Measurements from ENCODE around the gene KCNG4. TPM values are rescaled to one million over a fixed set of nuclear protein-coding genes. Genes with fewer than 3 reads are reported as not detected.

The KCNG4 gene
- total RNA-seq, 3 donors from 2014 or later (not counting 1 experiment from before 2014, with no cell fraction given) = not detected

DNA sequence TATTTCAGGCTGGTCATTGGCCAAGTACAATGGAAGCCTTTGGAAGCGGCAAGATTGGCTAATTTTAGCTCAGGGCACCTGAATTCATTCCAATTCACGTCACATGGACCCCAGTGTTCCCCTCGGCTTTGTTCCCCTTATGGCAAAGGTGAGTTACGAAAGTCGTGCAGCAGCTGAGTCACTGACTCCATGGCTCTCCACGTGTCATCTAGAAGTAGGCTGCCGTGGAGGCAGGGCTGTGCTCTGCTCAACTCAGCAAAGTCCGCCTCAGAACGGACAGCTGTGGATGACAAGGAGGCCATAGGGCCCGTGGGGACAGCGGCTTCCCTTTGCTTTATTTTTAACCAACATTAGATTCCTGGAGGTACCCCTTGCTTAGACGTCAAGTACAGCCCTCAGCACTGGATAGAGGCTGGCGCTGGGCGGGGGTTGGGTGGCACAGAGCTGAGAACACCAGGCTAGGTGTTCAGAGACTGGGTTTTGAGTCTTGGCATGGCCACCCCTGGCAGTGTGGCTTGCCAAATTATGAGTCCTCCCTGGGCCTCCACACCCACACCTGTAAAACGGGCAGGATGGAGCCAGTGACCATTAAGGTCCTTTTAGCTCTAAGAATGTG, 25.3 kb downstream of the KCNG4 start:
- Histone ChIP-seq H3K36me3 (ENCODE audit: control insufficient read depth, insufficient read depth, low read length) (no peaks in the 10 kb centered on the region), H3K4me3 (ENCODE audit: low read length) (no peak overlapping the region), H3K27ac (ENCODE audit: low read length) (no peak overlapping the region), H3K9me3 (ENCODE audit: control insufficient read depth, insufficient read depth, low read length) (no peaks in the 10 kb centered on the region), H3K4me1 (ENCODE audit: control insufficient read depth, insufficient read depth, low read length) (no peaks in the 10 kb centered on the region), H3K27me3 (ENCODE audit: control insufficient read depth, insufficient read depth, low read length) (no peaks in the 10 kb centered on the region)
- DNase-seq (no peak), ATAC-seq (no peak)
- Mint-ChIP-seq H3K36me3 (no peaks in the 10 kb centered on the region), H3K9me3 (no peaks in the 10 kb centered on the region), H3K27ac (no peak overlapping the region), H3K27me3 (ENCODE audit: low read depth in 2 of 2) (peaks cover 0 to 3% of the 10 kb centered on the region in 2 donors), H3K4me1 (no peaks in the 10 kb centered on the region), H3K4me3 (no peak overlapping the region)
- WGBS (ENCODE audit: insufficient coverage) = 79% methylated on average over 15 of the region's 15 CpGs
- no peak for TF ChIP-seq CTCF (IDR thresholded peaks at IDR 0.05)
- intact Hi-C loops (cut with micrococcal nuclease) = no loop called here

DNA sequence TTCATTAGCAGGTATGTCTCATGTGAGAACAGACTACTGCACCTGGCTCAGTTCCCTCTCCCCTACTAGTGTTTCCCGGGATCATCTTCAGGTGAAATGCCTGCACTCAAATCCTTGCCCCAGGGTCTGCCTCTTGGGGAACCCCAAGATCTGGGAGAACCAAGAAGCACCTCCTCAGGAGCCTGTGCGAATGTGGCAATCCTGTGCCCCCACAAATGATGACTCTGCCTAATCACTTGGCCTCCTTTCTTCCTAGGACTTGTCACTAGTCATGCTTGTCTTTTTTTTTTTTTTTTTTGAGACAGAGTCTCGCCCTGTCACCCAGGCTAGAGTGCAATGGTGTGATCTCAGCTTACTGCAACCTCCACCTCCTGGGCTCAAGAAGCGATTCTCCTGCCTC, 27.2 kb downstream of the KCNG4 start:
- Mint-ChIP-seq H3K9me3 (no peaks in the 10 kb centered on the region), H3K36me3 (no peaks in the 10 kb centered on the region), H3K27ac (no peak overlapping the region), H3K4me3 (no peak overlapping the region), H3K4me1 (no peaks in the 10 kb centered on the region), H3K27me3 (ENCODE audit: low read depth in 2 of 2) (peaks cover 0 to 3% of the 10 kb centered on the region in 2 donors)
- no peaks in the 10 kb centered on the region for H3K36me3 ChIP-seq (ENCODE audit: control insufficient read depth, insufficient read depth, low read length)
- H3K4me1 ChIP-seq (ENCODE audit: control insufficient read depth, insufficient read depth, low read length) = no peaks in the 10 kb centered on the region
- no peak for TF ChIP-seq CTCF (IDR thresholded peaks at IDR 0.05)
- no peak for ATAC-seq
- no peak for DNase-seq
- WGBS (ENCODE audit: insufficient coverage) = 86% methylated on average over 4 of the region's 4 CpGs
- no peaks in the 10 kb centered on the region for H3K9me3 ChIP-seq (ENCODE audit: control insufficient read depth, insufficient read depth, low read length)
- no peak overlapping the region for H3K27ac ChIP-seq (ENCODE audit: low read length)
- H3K4me3 ChIP-seq (ENCODE audit: low read length) = no peak overlapping the region
- intact Hi-C loops (cut with micrococcal nuclease) = no loop called here
- no peaks in the 10 kb centered on the region for H3K27me3 ChIP-seq (ENCODE audit: control insufficient read depth, insufficient read depth, low read length)

DNA sequence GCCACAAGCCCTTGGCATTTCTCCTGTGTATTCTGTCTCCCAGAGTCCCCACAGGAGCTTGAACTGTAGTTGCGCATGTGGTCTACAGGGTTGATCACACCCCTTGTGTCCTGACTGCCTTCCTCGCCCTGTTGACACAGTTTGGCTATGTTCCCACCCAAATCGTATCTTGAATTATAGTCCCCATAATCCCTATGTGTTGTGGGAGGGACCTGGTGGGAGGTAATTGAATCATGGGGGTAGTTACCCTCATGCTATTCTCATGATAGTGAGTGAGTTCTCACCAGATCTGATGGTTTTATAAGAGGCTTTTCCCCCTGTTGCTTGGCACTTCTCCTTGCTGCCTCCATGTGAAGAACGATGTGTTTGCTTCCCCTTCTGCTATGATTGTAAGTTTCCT, 27.7 kb downstream of the KCNG4 start:
- H3K4me3 ChIP-seq (ENCODE audit: low read length) = no peak overlapping the region
- WGBS (ENCODE audit: insufficient coverage) = 68% methylated on average over 4 of the region's 4 CpGs
- DNase-seq = no peak
- no peaks in the 10 kb centered on the region for H3K9me3 ChIP-seq (ENCODE audit: control insufficient read depth, insufficient read depth, low read length)
- ATAC-seq = no peak
- H3K27me3 Mint-ChIP-seq (ENCODE audit: low read depth in 2 of 2) = peaks cover 0 to 3% of the 10 kb centered on the region in 2 donors
- H3K4me1 Mint-ChIP-seq = no peaks in the 10 kb centered on the region
- H3K4me3 Mint-ChIP-seq = no peak overlapping the region
- no peaks in the 10 kb centered on the region for H3K36me3 Mint-ChIP-seq
- no peak for TF ChIP-seq CTCF (IDR thresholded peaks at IDR 0.05)
- no peak overlapping the region for H3K27ac ChIP-seq (ENCODE audit: low read length)
- H3K9me3 Mint-ChIP-seq = no peaks in the 10 kb centered on the region
- no peaks in the 10 kb centered on the region for H3K27me3 ChIP-seq (ENCODE audit: control insufficient read depth, insufficient read depth, low read length)
- H3K36me3 ChIP-seq (ENCODE audit: control insufficient read depth, insufficient read depth, low read length) = no peaks in the 10 kb centered on the region
- H3K4me1 ChIP-seq (ENCODE audit: control insufficient read depth, insufficient read depth, low read length) = no peaks in the 10 kb centered on the region
- H3K27ac Mint-ChIP-seq = no peak overlapping the region
- intact Hi-C loops (cut with micrococcal nuclease) = no loop called here

DNA sequence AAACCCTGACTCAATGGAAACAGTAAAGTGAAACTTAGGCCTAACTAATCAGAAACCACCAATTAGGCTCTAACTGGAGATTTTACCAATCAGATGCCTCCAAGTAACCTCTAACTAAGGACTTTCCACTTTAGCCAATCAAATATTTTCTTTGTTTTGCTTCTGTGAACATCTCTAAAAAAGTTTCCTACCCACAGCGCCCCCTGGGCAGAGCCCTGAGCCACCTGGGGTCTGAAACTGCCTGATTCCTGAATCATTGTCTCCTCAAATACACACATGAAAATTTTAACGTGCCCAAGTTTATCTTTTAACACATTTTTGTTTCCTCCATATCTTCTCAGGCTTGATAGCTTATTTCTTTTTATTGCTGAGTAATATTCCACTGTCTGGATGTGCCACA, 29.8 kb downstream of the KCNG4 start:
- TF ChIP-seq CTCF (IDR thresholded peaks at IDR 0.05) = no peak
- Mint-ChIP-seq H3K36me3 (no peaks in the 10 kb centered on the region), H3K4me3 (no peak overlapping the region), H3K27ac (no peak overlapping the region), H3K9me3 (no peaks in the 10 kb centered on the region), H3K4me1 (no peaks in the 10 kb centered on the region), H3K27me3 (ENCODE audit: low read depth in 2 of 2) (peaks cover 0 to 10% of the 10 kb centered on the region in 2 donors)
- DNase-seq (no peak), ATAC-seq (no peak)
- no peaks in the 10 kb centered on the region for H3K27me3 ChIP-seq (ENCODE audit: control insufficient read depth, insufficient read depth, low read length)
- 84% methylated on average over 2 of the region's 2 CpGs for WGBS (ENCODE audit: insufficient coverage)
- no peaks in the 10 kb centered on the region for H3K36me3 ChIP-seq (ENCODE audit: control insufficient read depth, insufficient read depth, low read length)
- intact Hi-C loops (cut with micrococcal nuclease) = no loop called here
- H3K4me3 ChIP-seq (ENCODE audit: low read length) = no peak overlapping the region
- H3K4me1 ChIP-seq (ENCODE audit: control insufficient read depth, insufficient read depth, low read length) = no peaks in the 10 kb centered on the region
- no peak overlapping the region for H3K27ac ChIP-seq (ENCODE audit: low read length)
- no peaks in the 10 kb centered on the region for H3K9me3 ChIP-seq (ENCODE audit: control insufficient read depth, insufficient read depth, low read length)

Data from natural killer cell (primary cell).